ENCODE measurements around the gene SPIRE1.

- TF ChIP-seq, protein P1, sequence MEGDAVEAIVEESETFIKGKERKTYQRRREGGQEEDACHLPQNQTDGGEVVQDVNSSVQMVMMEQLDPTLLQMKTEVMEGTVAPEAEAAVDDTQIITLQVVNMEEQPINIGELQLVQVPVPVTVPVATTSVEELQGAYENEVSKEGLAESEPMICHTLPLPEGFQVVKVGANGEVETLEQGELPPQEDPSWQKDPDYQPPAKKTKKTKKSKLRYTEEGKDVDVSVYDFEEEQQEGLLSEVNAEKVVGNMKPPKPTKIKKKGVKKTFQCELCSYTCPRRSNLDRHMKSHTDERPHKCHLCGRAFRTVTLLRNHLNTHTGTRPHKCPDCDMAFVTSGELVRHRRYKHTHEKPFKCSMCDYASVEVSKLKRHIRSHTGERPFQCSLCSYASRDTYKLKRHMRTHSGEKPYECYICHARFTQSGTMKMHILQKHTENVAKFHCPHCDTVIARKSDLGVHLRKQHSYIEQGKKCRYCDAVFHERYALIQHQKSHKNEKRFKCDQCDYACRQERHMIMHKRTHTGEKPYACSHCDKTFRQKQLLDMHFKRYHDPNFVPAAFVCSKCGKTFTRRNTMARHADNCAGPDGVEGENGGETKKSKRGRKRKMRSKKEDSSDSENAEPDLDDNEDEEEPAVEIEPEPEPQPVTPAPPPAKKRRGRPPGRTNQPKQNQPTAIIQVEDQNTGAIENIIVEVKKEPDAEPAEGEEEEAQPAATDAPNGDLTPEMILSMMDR (conservative IDR thresholded peaks at IDR 0.05): no peak
- TF ChIP-seq EZH2 (IDR thresholded peaks at IDR 0.05; ENCODE audit: low read depth): no peak
Observed at GRCh38 chr18:12552879-12553242, 105.0 kb downstream of the SPIRE1 start.

All from PC-9 (cell line).